ENCODE results near the gene DNAI7.

- no peak for TF ChIP-seq CTCF (IDR thresholded peaks at IDR 0.05; ENCODE audit: poor library complexity, severe bottlenecking)
- no peak for TF ChIP-seq EZH2 (IDR thresholded peaks at IDR 0.05; ENCODE audit: borderline replicate concordance, insufficient read depth, low read length, poor library complexity, severe bottlenecking)
- TF ChIP-seq SMC3 (conservative IDR thresholded peaks at IDR 0.05; ENCODE audit: poor library complexity) = no peak
Measured at GRCh38 chr12:25151476-25151875, 43.5 kb downstream of the DNAI7 start.

All from neural cell (in vitro differentiated cells).